Measurements from ENCODE around the gene FRMD5.
A peak's percentile ranks its signal among the peaks of the same experiment; 100 is the strongest.

Gene FRMD5

DNA sequence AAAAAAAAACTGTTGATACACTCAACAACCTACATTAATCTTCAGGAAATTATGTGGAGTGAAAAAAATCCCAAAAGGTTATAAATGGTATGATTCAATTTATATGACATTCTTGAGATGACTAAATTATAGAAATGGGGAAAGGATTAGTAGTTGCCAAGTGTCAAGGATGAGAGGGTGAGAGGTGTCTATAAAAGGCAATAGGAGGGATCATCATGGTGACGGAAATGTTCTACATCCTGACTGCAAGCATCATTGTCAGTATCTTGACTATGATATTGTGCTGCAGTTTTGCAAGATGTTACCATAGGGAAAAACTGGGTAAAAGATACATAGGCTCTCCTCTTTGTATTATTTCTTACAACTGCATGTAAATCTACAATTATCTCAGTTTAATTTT lies 125.6 kb downstream of the FRMD5 start:
- TF ChIP-seq, protein P1, sequence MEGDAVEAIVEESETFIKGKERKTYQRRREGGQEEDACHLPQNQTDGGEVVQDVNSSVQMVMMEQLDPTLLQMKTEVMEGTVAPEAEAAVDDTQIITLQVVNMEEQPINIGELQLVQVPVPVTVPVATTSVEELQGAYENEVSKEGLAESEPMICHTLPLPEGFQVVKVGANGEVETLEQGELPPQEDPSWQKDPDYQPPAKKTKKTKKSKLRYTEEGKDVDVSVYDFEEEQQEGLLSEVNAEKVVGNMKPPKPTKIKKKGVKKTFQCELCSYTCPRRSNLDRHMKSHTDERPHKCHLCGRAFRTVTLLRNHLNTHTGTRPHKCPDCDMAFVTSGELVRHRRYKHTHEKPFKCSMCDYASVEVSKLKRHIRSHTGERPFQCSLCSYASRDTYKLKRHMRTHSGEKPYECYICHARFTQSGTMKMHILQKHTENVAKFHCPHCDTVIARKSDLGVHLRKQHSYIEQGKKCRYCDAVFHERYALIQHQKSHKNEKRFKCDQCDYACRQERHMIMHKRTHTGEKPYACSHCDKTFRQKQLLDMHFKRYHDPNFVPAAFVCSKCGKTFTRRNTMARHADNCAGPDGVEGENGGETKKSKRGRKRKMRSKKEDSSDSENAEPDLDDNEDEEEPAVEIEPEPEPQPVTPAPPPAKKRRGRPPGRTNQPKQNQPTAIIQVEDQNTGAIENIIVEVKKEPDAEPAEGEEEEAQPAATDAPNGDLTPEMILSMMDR (IDR thresholded peaks at IDR 0.05; ENCODE audit: low read length, missing control alignments): no peak
- no peak for DNase-seq (ENCODE audit: low read depth)
- H3K4me3 ChIP-seq (replicated peaks; ENCODE audit: low read depth, low read length): no peak overlapping the region

- H3K4me3 ChIP-seq (replicated peaks; ENCODE audit: low read depth, low read length): no peak overlapping the region
- TF ChIP-seq, protein P1 (IDR thresholded peaks at IDR 0.05; ENCODE audit: low read length, missing control alignments): no peak
- DNase-seq (ENCODE audit: low read depth): no peak
These were observed 126.7 kb downstream of the FRMD5 start for GRCh38 chr15:44068347-44068746.

GRCh38 chr15:44066211-44066827 lies 128.8 kb downstream of the FRMD5 start:
- peak overlapping the region; percentile 36 for H3K4me3 ChIP-seq (replicated peaks; ENCODE audit: low read depth, low read length)
- DNase-seq (ENCODE audit: low read depth): peak; percentile 88
- TF ChIP-seq, protein P1 (IDR thresholded peaks at IDR 0.05; ENCODE audit: low read length, missing control alignments): peak; percentile 76

GRCh38 chr15:44064706-44065105 lies 130.4 kb downstream of the FRMD5 start:
- TF ChIP-seq, protein P1 (IDR thresholded peaks at IDR 0.05; ENCODE audit: low read length, missing control alignments): no peak
- H3K4me3 ChIP-seq (replicated peaks; ENCODE audit: low read depth, low read length): no peak overlapping the region
- no peak for DNase-seq (ENCODE audit: low read depth)

- no peak for DNase-seq (ENCODE audit: low read depth)
- TF ChIP-seq, protein P1 (IDR thresholded peaks at IDR 0.05; ENCODE audit: low read length, missing control alignments): no peak
These were observed 136.9 kb downstream of the FRMD5 start for GRCh38 chr15:44058126-44058525.

GRCh38 chr15:44045661-44046060 lies 149.4 kb downstream of the FRMD5 start:
- DNase-seq (ENCODE audit: low read depth): no peak
- TF ChIP-seq, protein P1 (IDR thresholded peaks at IDR 0.05; ENCODE audit: low read length, missing control alignments): no peak

More at GRCh38 chr15:44058126-44058525, 136.9 kb downstream of the FRMD5 start:
- H3K4me3 ChIP-seq (replicated peaks; ENCODE audit: low read depth, low read length): no peak overlapping the region

DNA sequence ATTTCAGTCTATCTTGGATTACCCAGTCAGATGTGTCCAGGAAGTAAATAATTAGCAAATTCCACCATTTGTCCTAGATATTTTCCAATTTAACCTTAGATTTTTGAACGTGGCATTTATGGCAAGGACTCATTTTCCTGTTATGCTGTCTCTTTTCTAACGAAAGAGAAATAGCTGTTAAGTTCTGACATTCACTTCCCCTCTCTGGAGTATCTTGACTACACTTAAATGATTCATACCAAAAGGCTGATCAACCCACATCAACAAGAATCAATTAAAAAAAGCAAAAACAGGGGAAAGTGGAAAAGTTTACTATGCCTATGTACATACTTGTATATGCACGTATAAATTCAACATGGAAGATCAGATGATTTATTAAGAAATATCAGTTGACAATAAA lies 149.9 kb downstream of the FRMD5 start:
- TF ChIP-seq, protein P1 (IDR thresholded peaks at IDR 0.05; ENCODE audit: low read length, missing control alignments): no peak
- H3K4me3 ChIP-seq (replicated peaks; ENCODE audit: low read depth, low read length): no peak overlapping the region
- no peak for DNase-seq (ENCODE audit: low read depth)

More at GRCh38 chr15:44045661-44046060, 149.4 kb downstream of the FRMD5 start:
- H3K4me3 ChIP-seq (replicated peaks; ENCODE audit: low read depth, low read length): no peak overlapping the region

Measured in fibroblast of pulmonary artery (primary cell).